HUDEP-2 (cell line): Measurements from ENCODE around the gene ITFG2.

Experiments used
- DNase-seq, 76 experiments: peaks; one replicate each; lab custom pipeline; 2025; ENCODE audit not compliant: unreplicated experiment in 76 of 76; lab: John Stamatoyannopoulos, UW

The ITFG2 gene

DNA sequence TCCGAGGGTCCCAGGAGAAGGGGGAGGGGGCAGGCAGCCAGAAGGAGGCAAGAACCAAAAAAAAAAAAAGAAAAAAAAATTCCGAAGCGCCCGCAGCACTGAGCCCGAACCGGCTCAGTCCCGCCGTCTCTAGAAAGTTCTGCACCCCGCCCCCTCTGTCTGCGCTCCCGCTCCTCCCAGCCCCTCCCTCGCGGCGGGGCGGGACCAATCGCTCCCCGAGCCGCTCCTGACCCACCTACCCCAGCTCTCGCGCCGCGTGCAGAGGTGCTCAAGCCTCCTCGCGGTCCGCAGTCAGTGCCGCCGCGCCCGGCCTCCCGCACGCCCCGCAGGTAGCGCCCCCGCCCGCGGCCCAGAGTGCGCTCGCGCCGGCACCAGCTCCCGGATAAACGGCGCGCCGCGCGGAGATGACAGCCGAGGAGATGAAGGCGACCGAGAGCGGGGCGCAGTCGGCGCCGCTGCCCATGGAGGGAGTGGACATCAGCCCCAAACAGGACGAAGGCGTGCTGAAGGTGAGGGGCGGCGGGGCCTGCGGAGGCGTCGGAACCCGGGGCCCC is 17.7 kb upstream of the ITFG2 start, which contains the start of gene FKBP4:
Gene FKBP4 (plus strand): TSS at position 235 of the 554 bp plus-strand sequence. CDS start 170 bp downstream, at position 405.
- peak in 74 of 76 experiments; percentile 36 to 92 (median 80) for DNase-seq

- DNase-seq, result peak in 55 of 76 experiments; percentile 1 to 70 (median 44)
Observed at GRCh38 chr12:2795291-2796186, 16.9 kb upstream of the ITFG2 start.

DNA sequence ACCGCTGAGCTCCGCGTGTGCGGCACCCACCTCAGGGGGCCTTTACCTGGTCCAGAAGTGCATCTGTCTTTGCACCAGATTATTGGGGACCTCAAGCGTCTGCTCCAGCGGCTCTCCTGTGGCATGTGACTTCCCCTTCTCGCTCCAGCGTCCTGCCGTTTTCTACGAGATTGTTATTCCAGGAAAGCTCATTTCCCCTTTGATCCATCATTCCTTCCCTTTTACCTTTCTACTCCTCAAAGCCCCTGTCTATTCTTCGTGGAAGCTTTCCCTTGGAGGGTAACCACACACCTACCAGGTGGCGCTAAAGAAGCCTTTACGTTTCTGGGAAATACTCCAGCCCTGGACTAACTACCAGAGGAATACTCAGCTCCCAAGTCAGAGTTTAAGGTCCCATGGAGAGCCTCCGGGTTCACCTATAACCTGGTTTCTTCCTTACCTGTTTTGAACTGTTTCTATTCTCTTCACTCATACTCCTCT is 16.2 kb upstream of the ITFG2 start:
- DNase-seq, result no peak

- peak in 11 of 76 experiments; percentile 6 to 21 (median 13) for DNase-seq
Observed at GRCh38 chr12:2797721-2798418, 14.6 kb upstream of the ITFG2 start.

GRCh38 chr12:2800046-2800570 is 12.4 kb upstream of the ITFG2 start:
- DNase-seq, result no peak

GRCh38 chr12:2801044-2801783 is 11.3 kb upstream of the ITFG2 start:
- no peak for DNase-seq

- no peak for DNase-seq
Observed at GRCh38 chr12:2803635-2804392, 8.7 kb upstream of the ITFG2 start.

GRCh38 chr12:2804393-2805142 is 7.9 kb upstream of the ITFG2 start:
- peak in 7 of 76 experiments; percentile 2 to 32 (median 9) for DNase-seq

- DNase-seq, result no peak
Observed at GRCh38 chr12:2805143-2805520, 7.3 kb upstream of the ITFG2 start.

DNA sequence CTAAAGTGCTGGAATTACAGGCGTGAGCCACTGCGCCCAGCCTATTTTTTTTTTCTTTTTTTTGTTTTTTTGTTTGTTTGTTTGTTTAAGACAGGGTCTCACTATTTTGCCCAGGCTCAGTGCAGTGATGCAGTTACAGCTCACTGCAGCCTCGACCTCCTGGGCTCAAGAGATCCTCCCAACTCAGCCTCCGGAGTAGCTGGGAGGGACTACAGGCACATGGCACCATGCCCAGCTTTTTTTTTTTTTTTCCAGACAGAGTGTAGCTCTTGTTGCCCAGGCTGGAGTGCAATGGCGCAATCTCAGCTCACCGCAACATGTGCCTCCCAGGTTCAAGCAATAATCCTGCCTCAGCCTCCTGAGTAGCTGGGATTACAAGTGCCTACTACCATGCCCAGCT is 5.8 kb upstream of the ITFG2 start:
- peak in 1 of 76 experiments; percentile 0 for DNase-seq

DNA sequence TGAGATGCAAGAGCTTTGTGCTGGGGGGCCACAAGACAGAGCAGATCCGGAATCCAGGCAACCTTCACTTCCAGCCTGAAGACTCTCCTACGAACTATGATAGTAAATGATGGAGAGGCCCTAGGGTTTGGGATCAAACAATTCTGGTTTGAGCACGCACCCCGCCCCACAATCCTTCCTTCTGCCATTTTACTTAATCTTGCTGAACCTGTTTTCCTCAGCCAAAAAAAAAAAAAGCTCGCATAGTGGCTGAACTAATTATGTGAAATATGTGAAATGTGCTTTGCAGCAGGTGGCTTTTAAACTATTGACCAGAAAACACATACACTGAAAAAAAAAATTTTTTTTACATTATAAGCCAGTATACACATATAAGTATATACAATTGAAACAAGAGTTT is 667 bp upstream of the ITFG2 start:
- no peak for DNase-seq

GRCh38 chr12:2813214-2814185 is 1.0 kb downstream of the ITFG2 start:
- DNase-seq, result peak in 65 of 76 experiments; percentile 4 to 74 (median 48)

DNA sequence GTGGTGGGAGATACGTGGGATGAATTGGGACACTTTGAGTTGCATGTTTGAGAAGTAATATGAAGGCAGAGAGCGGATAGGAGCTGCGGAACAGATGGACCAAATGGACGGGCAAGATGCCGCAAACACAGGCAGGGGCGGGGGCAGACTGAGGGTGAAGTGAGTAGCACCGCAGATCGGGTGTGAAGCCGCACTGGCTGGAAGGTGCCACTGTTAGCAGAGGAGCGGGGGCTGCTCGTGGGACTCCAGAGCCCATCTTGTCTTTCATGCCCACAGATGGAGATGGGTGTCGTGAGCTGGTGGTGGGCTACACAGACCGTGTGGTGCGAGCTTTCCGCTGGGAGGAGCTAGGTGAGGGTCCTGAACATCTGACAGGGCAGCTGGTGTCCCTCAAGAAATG is 7.3 kb downstream of the ITFG2 start:
- no peak for DNase-seq

DNA sequence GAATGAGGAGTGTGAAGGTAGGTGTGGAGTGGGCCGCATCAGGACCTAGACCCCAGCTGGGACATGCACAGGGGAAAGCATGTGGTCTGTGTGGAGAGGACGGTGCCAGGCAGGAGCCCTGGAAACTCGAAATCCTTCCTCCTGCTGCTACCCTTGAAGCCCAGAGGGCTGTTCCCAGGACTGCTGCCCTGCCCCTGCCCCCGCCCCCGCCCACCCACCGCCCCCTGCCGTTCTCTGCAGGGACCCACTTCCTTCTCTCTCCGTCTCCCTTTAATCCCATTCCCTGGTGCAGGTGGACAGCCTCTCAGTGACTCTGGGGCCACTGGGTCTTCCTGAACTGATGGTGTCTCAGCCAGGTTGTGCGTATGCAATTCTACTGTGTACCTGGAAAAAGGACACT is 8.0 kb downstream of the ITFG2 start:
- DNase-seq, result no peak

DNA sequence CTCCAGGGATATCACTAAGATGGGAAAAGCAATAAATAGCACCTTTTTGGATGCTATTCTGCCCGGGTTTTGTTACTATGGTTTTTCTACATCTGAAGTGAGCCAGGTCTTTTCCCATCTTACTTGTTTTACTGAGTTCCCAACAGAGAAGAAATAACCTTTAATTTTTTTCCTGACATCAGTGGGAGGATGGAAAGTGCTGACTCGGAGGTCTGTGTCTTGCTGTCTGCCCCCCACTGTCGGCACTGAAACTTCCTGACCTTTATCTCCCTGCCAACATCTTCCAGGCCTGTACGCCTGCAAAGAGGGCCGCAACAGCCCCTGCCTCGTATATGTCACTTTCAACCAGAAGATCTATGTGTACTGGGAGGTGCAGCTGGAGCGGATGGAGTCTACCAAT is 11.0 kb downstream of the ITFG2 start:
- DNase-seq, result no peak

DNA sequence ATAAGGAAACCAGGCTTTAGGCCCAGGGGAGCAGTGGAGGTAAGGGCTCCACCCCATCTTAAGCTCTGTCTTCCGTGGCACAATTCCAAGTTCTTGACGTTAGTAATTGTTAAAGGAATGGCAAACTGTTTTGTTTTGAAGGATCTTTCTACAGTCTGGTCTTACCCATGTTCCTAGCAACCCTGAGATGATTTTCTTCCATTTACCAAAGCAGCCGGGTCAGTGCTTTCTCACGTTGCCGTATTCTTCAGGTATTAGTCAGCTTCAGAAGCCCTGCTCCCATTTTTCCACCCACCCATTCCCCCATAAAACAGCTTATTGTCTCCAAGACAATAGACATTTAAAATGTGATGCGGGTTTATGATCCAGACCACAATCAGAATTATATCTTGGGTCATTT is 12.1 kb downstream of the ITFG2 start:
- DNase-seq, result no peak

DNA sequence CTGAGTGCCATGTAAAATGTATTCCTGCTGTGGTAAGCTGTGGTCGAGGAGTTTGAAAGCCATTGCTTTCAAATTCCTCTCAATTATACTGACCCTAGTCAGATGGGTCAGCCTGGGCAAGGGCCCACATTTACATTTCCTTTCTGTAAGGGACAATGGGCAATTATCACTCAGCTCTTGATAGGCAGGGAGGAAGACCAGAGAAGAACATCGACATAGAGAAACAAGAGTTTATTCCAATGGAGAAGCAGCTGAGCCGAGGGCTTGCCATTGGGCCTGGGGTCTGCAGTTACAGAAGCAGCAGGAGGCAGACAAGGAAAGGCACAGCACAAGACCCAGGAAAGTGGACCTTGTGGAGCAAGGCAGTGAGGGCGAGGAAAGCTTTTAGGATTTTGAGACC is 12.7 kb downstream of the ITFG2 start:
- DNase-seq, result no peak

- DNase-seq, result no peak
Observed at GRCh38 chr12:2826036-2826435, 13.6 kb downstream of the ITFG2 start.
